ENCODE results near the gene LRRFIP1. TPM values are rescaled to one million over a fixed set of nuclear protein-coding genes. Genes with fewer than 3 reads are reported as not detected.
"Not testable (repeated sequence)": the region's sequence is repeated elsewhere in the genome, so short reads cannot be mapped to it uniquely, and the experiment has no call there.

The LRRFIP1 gene
- total and polyA plus RNA-seq, 7 donors: 42.3 to 108 (median 91.9) TPM

DNA sequence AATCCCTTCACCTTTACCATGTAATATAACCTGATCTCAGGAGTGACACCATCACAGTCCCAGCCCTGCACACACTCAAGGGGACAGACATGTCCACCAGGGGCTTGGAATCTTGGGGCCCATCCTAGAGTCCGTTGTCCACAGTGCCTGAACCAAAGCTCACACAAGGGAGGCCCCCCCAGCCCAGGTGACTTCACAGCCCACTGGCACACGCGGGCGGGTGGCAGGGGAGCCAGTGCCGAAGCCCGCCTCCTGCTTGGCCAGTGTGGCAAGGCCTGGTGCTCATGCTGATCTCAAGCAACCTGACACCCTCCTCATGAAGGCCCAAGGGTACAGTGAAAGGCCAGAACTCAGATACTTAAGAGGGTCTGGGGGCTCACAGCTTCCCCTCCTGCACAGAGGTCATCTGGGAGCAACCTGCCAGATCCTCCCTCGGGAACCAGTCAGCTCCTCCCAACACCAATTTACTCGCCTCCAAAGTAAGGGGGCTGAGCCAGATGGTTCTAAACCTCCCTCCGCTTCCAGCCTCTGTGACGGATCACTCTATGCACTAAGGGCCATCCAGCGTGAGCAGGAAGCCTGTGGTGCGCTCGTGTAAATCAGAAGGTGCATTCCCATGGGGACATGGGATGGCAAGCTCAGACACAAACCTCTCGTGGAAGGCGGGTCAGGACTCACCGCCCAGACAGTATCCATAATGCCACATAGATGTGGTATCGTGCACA, 33.6 kb upstream of the LRRFIP1 start:
- no peaks in the 10 kb centered on the region for H3K27me3 ChIP-seq (ENCODE audit: insufficient read depth in 3 of 3, low read length in 2 of 3)
- no peak overlapping the region for H3K27ac ChIP-seq
- no peak overlapping the region for H3K4me3 ChIP-seq

DNA sequence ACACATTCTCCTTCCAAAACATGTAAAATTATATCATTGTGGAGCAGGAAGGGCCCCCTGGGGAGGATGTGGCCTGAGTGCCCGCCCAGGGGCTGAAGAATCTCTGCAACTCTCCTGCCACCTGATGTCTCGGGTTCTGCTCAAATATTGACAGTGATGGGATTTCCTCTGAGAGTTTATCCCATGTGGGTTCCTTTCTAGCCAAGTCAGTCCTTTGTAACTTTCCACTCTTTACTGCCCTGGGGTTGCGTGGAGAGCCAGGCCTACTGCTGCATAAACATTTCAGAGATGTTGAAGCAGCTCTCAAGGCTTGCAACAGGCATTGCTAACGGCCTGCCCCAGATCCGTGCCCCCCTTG, 32.9 kb upstream of the LRRFIP1 start:
- TF ChIP-seq, protein P1, sequence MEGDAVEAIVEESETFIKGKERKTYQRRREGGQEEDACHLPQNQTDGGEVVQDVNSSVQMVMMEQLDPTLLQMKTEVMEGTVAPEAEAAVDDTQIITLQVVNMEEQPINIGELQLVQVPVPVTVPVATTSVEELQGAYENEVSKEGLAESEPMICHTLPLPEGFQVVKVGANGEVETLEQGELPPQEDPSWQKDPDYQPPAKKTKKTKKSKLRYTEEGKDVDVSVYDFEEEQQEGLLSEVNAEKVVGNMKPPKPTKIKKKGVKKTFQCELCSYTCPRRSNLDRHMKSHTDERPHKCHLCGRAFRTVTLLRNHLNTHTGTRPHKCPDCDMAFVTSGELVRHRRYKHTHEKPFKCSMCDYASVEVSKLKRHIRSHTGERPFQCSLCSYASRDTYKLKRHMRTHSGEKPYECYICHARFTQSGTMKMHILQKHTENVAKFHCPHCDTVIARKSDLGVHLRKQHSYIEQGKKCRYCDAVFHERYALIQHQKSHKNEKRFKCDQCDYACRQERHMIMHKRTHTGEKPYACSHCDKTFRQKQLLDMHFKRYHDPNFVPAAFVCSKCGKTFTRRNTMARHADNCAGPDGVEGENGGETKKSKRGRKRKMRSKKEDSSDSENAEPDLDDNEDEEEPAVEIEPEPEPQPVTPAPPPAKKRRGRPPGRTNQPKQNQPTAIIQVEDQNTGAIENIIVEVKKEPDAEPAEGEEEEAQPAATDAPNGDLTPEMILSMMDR (IDR thresholded peaks at IDR 0.05): no peak
- Histone ChIP-seq H3K4me1 (peaks cover 15% of the 10 kb centered on the region), H3K27me3 (ENCODE audit: insufficient read depth in 3 of 3, low read length in 2 of 3) (no peaks in the 10 kb centered on the region), H3K27ac (no peak overlapping the region), H3K36me3 (ENCODE audit: insufficient read depth in 1 of 2, low read depth in 1 of 2) (no peaks in the 10 kb centered on the region), H3K9me3 (no peaks in the 10 kb centered on the region), H3K4me3 (no peak overlapping the region)
- ATAC-seq: no peak
- intact Hi-C loops (cut with DNase I): loop anchor here in 1 of 2 donors (5.0 kb wide), 1 partner anchor 153 kb away; no protein-coding TSS in a partner anchor
- DNase-seq: no peak
- 67 to 71% (median 68%) methylated on average over 5 of the region's 5 CpGs for WGBS, 3 donors

More for the DNA sequence above, 33.6 kb upstream of the LRRFIP1 start:
- intact Hi-C loops (cut with DNase I): loop anchor here in 1 of 2 donors (5.0 kb wide), 1 partner anchor 154 kb away; no protein-coding TSS in a partner anchor
- no peak for ATAC-seq
- TF ChIP-seq, protein P1 (IDR thresholded peaks at IDR 0.05): no peak
- Histone ChIP-seq H3K9me3 (no peaks in the 10 kb centered on the region), H3K4me1 (peaks cover 14% of the 10 kb centered on the region), H3K36me3 (ENCODE audit: insufficient read depth in 1 of 2, low read depth in 1 of 2) (no peaks in the 10 kb centered on the region)
- DNase-seq: no peak
- 92 to 94% (median 93%) methylated on average over 17 of the region's 17 CpGs for WGBS, 3 donors

DNA sequence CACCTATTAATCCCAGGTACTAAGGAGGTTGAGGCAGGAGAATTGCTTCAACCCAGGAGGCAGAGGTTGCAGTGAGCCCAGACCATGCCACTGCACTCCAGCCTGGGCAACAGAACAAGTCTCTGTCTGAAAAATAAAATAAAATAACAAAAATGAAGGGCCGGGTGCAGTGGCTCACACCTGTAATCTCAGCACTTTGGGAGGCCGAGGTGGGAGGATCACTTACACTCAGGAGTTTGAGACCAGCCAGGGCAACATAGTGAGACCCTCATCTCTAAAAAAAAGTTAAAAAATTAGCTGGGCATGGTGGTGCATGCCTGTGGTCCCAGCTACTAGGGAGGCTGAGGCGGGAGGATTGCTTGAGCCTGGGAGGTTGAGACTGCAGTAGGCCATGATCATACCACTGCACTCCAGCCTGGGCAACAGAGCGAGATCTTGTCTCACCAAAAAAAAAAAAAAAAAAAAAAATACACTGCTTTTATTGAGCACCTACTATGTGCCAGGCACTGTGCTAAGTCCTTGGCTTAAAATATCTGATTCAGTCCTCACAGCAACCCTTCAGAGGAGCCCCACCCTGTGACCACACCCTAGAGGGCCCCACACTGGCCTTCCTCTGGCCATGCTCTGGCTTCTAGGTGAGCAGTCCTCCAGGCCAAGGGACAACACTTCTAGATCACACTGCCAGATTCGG, 31.4 kb upstream of the LRRFIP1 start:
- H3K27me3 ChIP-seq (ENCODE audit: insufficient read depth in 3 of 3, low read length in 2 of 3); H3K36me3 ChIP-seq (ENCODE audit: insufficient read depth in 1 of 2, low read depth in 1 of 2); H3K27ac ChIP-seq; H3K9me3 ChIP-seq; ATAC-seq; DNase-seq; H3K4me3 ChIP-seq: not testable (repeated sequence)
- intact Hi-C loops (cut with DNase I): loop anchor here in 1 of 2 donors (5.0 kb wide), 1 partner anchor 76 kb away; no protein-coding TSS in a partner anchor
- H3K4me1 ChIP-seq: peaks cover 26% of the 10 kb centered on the region
- WGBS, 3 donors: 83 to 96% (median 90%) methylated on average over 4 to 5 of the region's 5 CpGs

GRCh38 chr2:237596520-237597195, 30.7 kb upstream of the LRRFIP1 start:
- 86 to 88% (median 88%) methylated on average over 13 of the region's 13 CpGs for WGBS, 3 donors

More at GRCh38 chr2:237596520-237597195, 30.7 kb upstream of the LRRFIP1 start:
- Histone ChIP-seq H3K4me1 (peaks cover 30% of the 10 kb centered on the region), H3K27me3 (ENCODE audit: insufficient read depth in 3 of 3, low read length in 2 of 3) (no peaks in the 10 kb centered on the region), H3K4me3 (no peak overlapping the region), H3K36me3 (ENCODE audit: insufficient read depth in 1 of 2, low read depth in 1 of 2) (no peaks in the 10 kb centered on the region), H3K27ac (no peak overlapping the region), H3K9me3 (no peaks in the 10 kb centered on the region)
- intact Hi-C loops (cut with DNase I): loop anchor here in 1 of 2 donors (5.0 kb wide), 1 partner anchor 76 kb away; no protein-coding TSS in a partner anchor
- no peak for DNase-seq
- no peak for ATAC-seq
- TF ChIP-seq, protein P1 (IDR thresholded peaks at IDR 0.05): no peak

All from psoas muscle (tissue), 8 donors.